Astrocyte (in vitro differentiated cells and primary cell): ENCODE measurements around the gene COPB2. TPM values are rescaled to one million over a fixed set of nuclear protein-coding genes. Genes with fewer than 3 reads are reported as not detected.
"Not testable (repeated sequence)": the region's sequence is repeated elsewhere in the genome, so short reads cannot be mapped to it uniquely, and the experiment has no call there.

Experiments used
- DNase-seq: peaks from one replicate; pipeline ENCODE4 v3.0.0-alpha.2; 2010; ENCODE audit warnings: low read depth
- FAIRE-seq: peaks from 2 replicates; lab custom pipeline; 2011; peaks lifted over from hg19 to GRCh38; lab: Jason Lieb, UNC
- H2AFZ ChIP-seq: 2 replicates; pipeline ENCODE4 v1.6.0; 2012; ENCODE audit warnings: low read depth, low read length, inconsistent platforms
- H3K27ac ChIP-seq: 2 replicates; pipeline ENCODE4 v1.5.1; 2011; ENCODE audit warnings: low read depth, low read length, inconsistent platforms
- H3K27me3 ChIP-seq: 2 replicates; pipeline ENCODE4 v1.6.0; 2011; ENCODE audit warnings: low read length, inconsistent platforms; ENCODE audit not compliant: insufficient read depth
- H3K36me3 ChIP-seq: 2 replicates; pipeline ENCODE4 v1.5.1; 2011; ENCODE audit warnings: low read length, inconsistent platforms; ENCODE audit not compliant: insufficient read depth
- H3K4me1 ChIP-seq: 2 replicates; pipeline ENCODE4 v1.5.1; 2011; ENCODE audit warnings: low read length, inconsistent platforms; ENCODE audit not compliant: insufficient read depth
- H3K4me2 ChIP-seq: 2 replicates; pipeline ENCODE4 v1.6.0; 2012; ENCODE audit warnings: low read length, inconsistent platforms
- H3K4me3 ChIP-seq: 2 replicates; pipeline ENCODE4 v1.5.1; 2011; ENCODE audit warnings: low read depth, mild to moderate bottlenecking, low read length, inconsistent platforms; ENCODE audit not compliant: insufficient read depth
- H3K79me2 ChIP-seq: 2 replicates; pipeline ENCODE4 v1.6.0; 2012; ENCODE audit warnings: mild to moderate bottlenecking, low read length, inconsistent platforms; ENCODE audit not compliant: insufficient read depth
- H3K9ac ChIP-seq: 2 replicates; pipeline ENCODE4 v1.6.0; 2012; ENCODE audit warnings: mild to moderate bottlenecking, low read length, inconsistent platforms
- H3K9me3 ChIP-seq: 2 replicates; pipeline ENCODE4 v1.5.1; 2012; ENCODE audit warnings: low read depth, mild to moderate bottlenecking, low read length, inconsistent platforms; ENCODE audit not compliant: insufficient read depth
- H4K20me1 ChIP-seq: 2 replicates; pipeline ENCODE4 v1.6.0; 2012; ENCODE audit warnings: low read length, inconsistent platforms; ENCODE audit not compliant: insufficient read depth
- H3K27ac Mint-ChIP-seq: one replicate; pipeline ENCODE4 v1.8.0; 2021; ENCODE audit warnings: mild to moderate bottlenecking, mixed read lengths; ENCODE audit not compliant: unreplicated experiment
- H3K27me3 Mint-ChIP-seq: one replicate; pipeline ENCODE4 v1.8.0; 2021; ENCODE audit warnings: low read depth, mixed read lengths; ENCODE audit not compliant: unreplicated experiment
- H3K36me3 Mint-ChIP-seq: one replicate; pipeline ENCODE4 v1.8.0; 2021; ENCODE audit warnings: low read depth, mixed read lengths; ENCODE audit not compliant: unreplicated experiment
- H3K4me1 Mint-ChIP-seq: one replicate; pipeline ENCODE4 v1.8.0; 2021; ENCODE audit warnings: low read depth, mixed read lengths; ENCODE audit not compliant: unreplicated experiment
- H3K4me3 Mint-ChIP-seq: one replicate; pipeline ENCODE4 v1.8.0; 2021; ENCODE audit warnings: mild to moderate bottlenecking, moderate library complexity, mixed read lengths; ENCODE audit not compliant: unreplicated experiment
- H3K9me3 Mint-ChIP-seq: one replicate; pipeline ENCODE4 v1.8.0; 2021; ENCODE audit warnings: mild to moderate bottlenecking, mixed read lengths; ENCODE audit not compliant: unreplicated experiment
- EZH2 ChIP-seq: IDR thresholded peaks from 2 replicates; pipeline ENCODE4 v1.6.1; 2012; ENCODE audit warnings: mild to moderate bottlenecking, low read length, inconsistent platforms; ENCODE audit not compliant: insufficient read depth
- total RNA-seq: library from RNA; stranded (reverse); gene quantifications from 2 replicates; pipeline ENCODE4 v1.2.1, GENCODE V29; 2021
- TF ChIP-seq, protein P1 (sequence below): IDR thresholded peaks from 2 replicates; pipeline ENCODE4 v1.5.1; 2011; ENCODE audit warnings: low read depth, mild to moderate bottlenecking, inconsistent platforms, low read length, moderate library complexity; ENCODE audit not compliant: insufficient read depth

Gene COPB2
- total RNA-seq, 1 donor from 2014 or later, result 269 TPM

GRCh38 chr3:139418144-139418543 is 28.7 kb upstream of the COPB2 start:
- Histone ChIP-seq H3K4me3 (no peak overlapping the region), H3K4me2 (no peak overlapping the region), H3K9me3 (no peaks in the 10 kb centered on the region), H3K4me1 (no peaks in the 10 kb centered on the region), H3K79me2 (no peaks in the 10 kb centered on the region), H3K9ac (no peak overlapping the region), H3K36me3 (no peaks in the 10 kb centered on the region), H3K27me3 (no peaks in the 10 kb centered on the region), H4K20me1 (no peaks in the 10 kb centered on the region), H2AFZ (no peak overlapping the region), H3K27ac (no peak overlapping the region)
- TF ChIP-seq, protein P1, sequence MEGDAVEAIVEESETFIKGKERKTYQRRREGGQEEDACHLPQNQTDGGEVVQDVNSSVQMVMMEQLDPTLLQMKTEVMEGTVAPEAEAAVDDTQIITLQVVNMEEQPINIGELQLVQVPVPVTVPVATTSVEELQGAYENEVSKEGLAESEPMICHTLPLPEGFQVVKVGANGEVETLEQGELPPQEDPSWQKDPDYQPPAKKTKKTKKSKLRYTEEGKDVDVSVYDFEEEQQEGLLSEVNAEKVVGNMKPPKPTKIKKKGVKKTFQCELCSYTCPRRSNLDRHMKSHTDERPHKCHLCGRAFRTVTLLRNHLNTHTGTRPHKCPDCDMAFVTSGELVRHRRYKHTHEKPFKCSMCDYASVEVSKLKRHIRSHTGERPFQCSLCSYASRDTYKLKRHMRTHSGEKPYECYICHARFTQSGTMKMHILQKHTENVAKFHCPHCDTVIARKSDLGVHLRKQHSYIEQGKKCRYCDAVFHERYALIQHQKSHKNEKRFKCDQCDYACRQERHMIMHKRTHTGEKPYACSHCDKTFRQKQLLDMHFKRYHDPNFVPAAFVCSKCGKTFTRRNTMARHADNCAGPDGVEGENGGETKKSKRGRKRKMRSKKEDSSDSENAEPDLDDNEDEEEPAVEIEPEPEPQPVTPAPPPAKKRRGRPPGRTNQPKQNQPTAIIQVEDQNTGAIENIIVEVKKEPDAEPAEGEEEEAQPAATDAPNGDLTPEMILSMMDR, result no peak
- peaks cover 9% of the 10 kb centered on the region for H3K9me3 Mint-ChIP-seq
- no peak for FAIRE-seq
- H3K36me3 Mint-ChIP-seq, result peaks cover 1% of the 10 kb centered on the region
- H3K4me1 Mint-ChIP-seq, result peaks cover 8% of the 10 kb centered on the region
- H3K4me3 Mint-ChIP-seq, result no peak overlapping the region
- no peak for DNase-seq
- no peaks in the 10 kb centered on the region for H3K27me3 Mint-ChIP-seq
- H3K27ac Mint-ChIP-seq, result no peak overlapping the region

GRCh38 chr3:139416275-139416674 is 26.8 kb upstream of the COPB2 start:
- no peak overlapping the region for H3K4me3 Mint-ChIP-seq
- Histone ChIP-seq H3K4me1 (no peaks in the 10 kb centered on the region), H3K27me3 (no peaks in the 10 kb centered on the region), H3K36me3 (no peaks in the 10 kb centered on the region), H3K9me3 (no peaks in the 10 kb centered on the region), H3K9ac (no peak overlapping the region), H4K20me1 (no peaks in the 10 kb centered on the region), H3K79me2 (no peaks in the 10 kb centered on the region), H3K4me3 (no peak overlapping the region), H2AFZ (no peak overlapping the region), H3K27ac (no peak overlapping the region), H3K4me2 (no peak overlapping the region)
- peaks cover 11% of the 10 kb centered on the region for H3K9me3 Mint-ChIP-seq
- DNase-seq, result no peak
- no peaks in the 10 kb centered on the region for H3K27me3 Mint-ChIP-seq
- no peak for FAIRE-seq
- no peak overlapping the region for H3K27ac Mint-ChIP-seq
- H3K36me3 Mint-ChIP-seq, result peaks cover 1% of the 10 kb centered on the region
- TF ChIP-seq EZH2, result no peak
- TF ChIP-seq, protein P1, result no peak
- peaks cover 8% of the 10 kb centered on the region for H3K4me1 Mint-ChIP-seq

DNA sequence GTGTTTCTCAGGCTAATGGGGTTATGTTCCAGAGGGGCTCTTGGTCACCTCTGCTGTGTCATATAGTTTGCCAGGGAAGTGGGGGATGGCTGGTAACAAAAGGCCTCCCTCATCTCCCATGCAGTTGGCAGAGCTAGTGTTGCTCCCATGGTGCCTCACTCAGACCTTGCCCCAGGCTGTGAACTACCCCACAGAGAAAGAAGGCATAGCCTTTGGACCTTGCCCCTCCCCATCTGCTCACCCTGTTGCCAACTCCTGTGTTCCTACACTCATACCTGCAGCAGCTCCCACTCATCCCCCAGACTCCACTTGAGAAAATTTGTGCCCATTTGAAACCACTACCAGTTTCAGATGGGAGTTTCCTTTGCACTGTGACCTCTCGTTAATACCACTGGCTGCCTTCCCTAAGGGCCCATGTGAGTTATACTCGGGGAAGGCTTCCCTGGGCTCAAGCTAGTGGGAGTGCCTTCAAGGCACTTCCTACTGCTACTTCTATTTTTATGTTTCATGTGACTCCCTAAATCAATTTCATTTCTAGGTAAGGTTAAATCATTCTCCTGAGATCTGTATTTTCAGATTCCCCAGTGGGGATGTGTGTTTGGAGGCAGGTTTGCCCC is 25.3 kb upstream of the COPB2 start:
- no peak overlapping the region for H3K4me3 ChIP-seq
- H2AFZ ChIP-seq, result no peak overlapping the region
- no peaks in the 10 kb centered on the region for H3K36me3 ChIP-seq
- FAIRE-seq (no peak), DNase-seq (no peak)
- H3K27me3 ChIP-seq, result no peaks in the 10 kb centered on the region
- Mint-ChIP-seq H3K4me1 (peaks cover 8% of the 10 kb centered on the region), H3K9me3 (peaks cover 15% of the 10 kb centered on the region), H3K27ac (no peak overlapping the region), H3K4me3 (no peak overlapping the region), H3K27me3 (no peaks in the 10 kb centered on the region), H3K36me3 (peaks cover 1% of the 10 kb centered on the region)
- H3K9ac ChIP-seq, result no peak overlapping the region
- TF ChIP-seq EZH2, result no peak
- TF ChIP-seq, protein P1, result no peak
- H3K4me2 ChIP-seq, result no peak overlapping the region
- H3K9me3 ChIP-seq, result no peaks in the 10 kb centered on the region
- H3K27ac ChIP-seq, result no peak overlapping the region
- H3K79me2 ChIP-seq, result no peaks in the 10 kb centered on the region
- H3K4me1 ChIP-seq, result no peaks in the 10 kb centered on the region
- no peaks in the 10 kb centered on the region for H4K20me1 ChIP-seq

GRCh38 chr3:139412891-139413290 is 23.4 kb upstream of the COPB2 start:
- not testable (repeated sequence) for FAIRE-seq, H3K9ac ChIP-seq, H3K4me3 ChIP-seq, H3K4me1 ChIP-seq, H3K27me3 Mint-ChIP-seq, H4K20me1 ChIP-seq, H3K27ac ChIP-seq, H3K36me3 ChIP-seq, H3K27me3 ChIP-seq, H3K27ac Mint-ChIP-seq, DNase-seq, H2AFZ ChIP-seq, H3K4me2 ChIP-seq, H3K4me3 Mint-ChIP-seq, H3K79me2 ChIP-seq, H3K36me3 Mint-ChIP-seq, H3K4me1 Mint-ChIP-seq, H3K9me3 ChIP-seq
- H3K9me3 Mint-ChIP-seq, result peaks cover 26% of the 10 kb centered on the region
